NCI-H2227 treated with DMSO at 0.1 percent for 48 hours (cell line): ENCODE results near the gene SOCS4.
A peak's percentile ranks its signal among the peaks of the same experiment; 100 is the strongest.
"Not testable (repeated sequence)": the region's sequence is repeated elsewhere in the genome, so short reads cannot be mapped to it uniquely, and the experiment has no call there.

Source experiments
- DNase-seq: peaks from one replicate; lab custom pipeline; 2025; lab: John Stamatoyannopoulos, UW

Gene SOCS4

GRCh38 chr14:55026793-55027561, at the start of gene SOCS4, which contains the start of gene WDHD1:
TSS of gene SOCS4 (plus strand) at chr14:55027236. CDS start at chr14:55043042, 15,806 bp downstream.
TSS of gene WDHD1 (minus strand) at chr14:55027099. CDS start at chr14:55026787, 312 bp downstream.
- DNase-seq = peak; percentile 91

DNA sequence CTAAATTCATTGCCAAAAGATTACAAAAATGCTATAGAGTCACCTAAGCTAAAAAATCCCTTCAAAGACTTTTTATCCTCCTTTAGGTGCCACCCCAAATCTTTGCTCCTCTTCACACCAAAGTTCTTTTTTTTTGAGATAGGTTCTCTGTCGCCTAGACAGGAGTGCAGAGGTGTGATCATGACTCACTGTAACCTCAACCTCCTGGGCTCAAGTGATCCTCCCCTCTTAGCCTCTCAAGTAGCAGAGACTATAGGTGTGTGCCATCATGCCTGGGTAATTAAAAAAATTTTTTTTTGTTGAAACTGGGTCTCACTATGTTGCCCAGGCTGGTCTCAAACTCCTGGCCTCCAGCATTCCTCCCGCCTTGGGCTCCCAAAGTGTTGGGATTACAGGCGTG, 48.0 kb upstream of the SOCS4 start:
- no peak for DNase-seq

GRCh38 chr14:54981698-54982097, 45.3 kb upstream of the SOCS4 start:
- DNase-seq = no peak

DNA sequence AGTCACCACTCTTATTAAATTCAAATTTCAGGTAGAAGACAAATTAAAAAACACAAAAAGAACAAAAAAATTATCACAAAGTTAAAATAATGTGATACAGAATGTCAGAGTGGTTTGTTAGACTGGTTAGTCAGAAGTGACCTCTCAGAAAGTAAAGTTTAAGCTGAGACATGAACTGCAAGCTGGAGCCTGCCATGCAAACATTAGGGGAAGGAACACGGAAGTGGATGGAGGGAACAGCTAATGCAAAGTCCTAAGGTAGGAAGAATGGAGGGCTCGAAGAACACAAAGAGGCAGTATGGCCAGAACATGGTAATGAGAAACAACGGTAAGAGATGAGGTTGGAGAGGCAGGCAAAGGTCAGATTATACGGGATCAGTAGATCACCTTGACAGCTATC, 41.9 kb upstream of the SOCS4 start:
- DNase-seq = no peak

- no peak for DNase-seq
Observed at GRCh38 chr14:55000381-55000780, 26.7 kb upstream of the SOCS4 start.

GRCh38 chr14:55005071-55005470, 22.0 kb upstream of the SOCS4 start:
- DNase-seq = no peak

GRCh38 chr14:55015006-55015405, 12.0 kb upstream of the SOCS4 start:
- no peak for DNase-seq

DNA sequence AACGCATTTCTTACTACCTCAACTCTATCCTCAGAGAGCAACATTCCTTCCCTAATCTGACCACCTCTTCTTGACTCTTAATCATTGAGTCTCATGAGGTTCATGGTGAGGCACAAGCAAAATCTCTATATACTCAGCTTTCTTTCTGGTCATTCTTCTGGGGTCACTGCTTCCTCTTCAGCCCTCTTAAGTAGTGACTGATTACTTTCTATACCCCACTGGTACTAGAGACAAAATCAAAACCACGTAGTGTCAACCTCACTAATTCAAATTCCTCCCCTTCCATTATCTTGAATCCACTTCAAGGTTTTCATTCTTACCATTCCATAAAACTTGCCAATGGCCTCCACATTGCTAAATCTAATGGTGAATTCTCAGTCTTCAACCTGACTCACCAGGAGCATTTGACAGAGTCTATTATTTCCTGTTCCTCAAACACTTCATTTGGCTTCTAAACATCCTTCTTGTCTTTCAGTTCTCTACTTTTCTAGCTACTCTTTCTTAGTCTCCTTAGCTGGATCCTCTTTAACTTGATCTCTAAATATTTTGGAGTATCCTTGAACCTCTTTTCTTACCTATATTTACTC, 7.0 kb upstream of the SOCS4 start:
- no peak for DNase-seq

DNA sequence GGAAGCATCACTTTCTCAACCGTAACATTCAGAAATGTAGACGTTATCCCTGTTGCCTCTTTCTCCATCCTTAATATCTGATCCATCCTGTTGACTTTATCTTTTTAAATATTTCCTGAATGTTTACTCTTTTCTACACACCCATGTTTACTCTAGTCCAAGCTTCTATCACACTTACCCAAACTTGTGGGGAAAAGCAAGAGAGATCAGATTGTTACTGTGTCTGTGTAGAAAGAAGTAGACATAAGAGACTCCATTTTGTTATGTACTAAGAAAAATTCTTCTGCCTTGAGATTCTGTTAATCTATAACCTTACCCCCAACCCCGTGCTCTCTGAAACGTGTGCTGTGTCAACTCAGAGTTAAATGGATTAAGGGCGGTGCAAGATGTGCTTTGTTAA, 2.7 kb upstream of the SOCS4 start:
- DNase-seq = not testable (repeated sequence)

DNA sequence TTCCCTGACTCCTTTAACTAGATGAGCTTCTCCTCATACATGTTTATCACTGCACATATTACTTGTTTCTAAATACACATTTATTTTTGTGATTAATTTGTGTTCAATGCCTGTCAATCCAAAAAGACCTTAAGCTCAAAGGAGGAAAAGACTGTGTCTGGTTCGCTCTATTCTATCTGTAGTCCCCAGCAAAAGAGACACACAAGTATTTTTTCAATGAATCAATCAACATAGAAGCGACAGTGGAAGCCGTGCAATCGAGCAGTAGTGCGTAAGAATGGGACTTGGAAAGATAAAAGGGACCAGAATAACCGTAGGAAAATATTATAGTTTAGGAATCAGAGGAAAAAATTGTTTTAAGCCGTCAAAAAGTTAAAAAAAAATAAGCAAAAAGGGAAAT, 1.1 kb upstream of the SOCS4 start:
- no peak for DNase-seq

GRCh38 chr14:55026441-55026792, 619 bp upstream of the SOCS4 start:
- no peak for DNase-seq

DNA sequence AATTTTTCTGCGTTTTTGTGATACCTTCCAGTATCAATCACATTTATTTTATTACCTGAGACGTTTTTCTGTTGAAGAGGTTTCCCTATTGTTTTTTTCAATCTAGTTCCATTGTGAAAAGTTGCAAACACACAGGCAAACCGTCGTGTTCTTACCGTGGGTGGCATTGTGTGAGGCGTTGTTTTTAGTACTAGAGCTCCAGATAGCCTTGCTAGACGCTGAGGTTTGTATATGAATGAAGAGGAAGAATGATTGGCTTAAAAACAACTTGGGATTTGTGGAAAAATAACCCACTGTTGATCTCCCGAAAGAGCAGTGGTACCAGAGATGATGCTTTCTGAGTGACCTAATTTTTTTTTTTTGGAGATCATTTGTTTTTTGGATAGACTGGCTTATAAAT, 1.0 kb downstream of the SOCS4 start:
- no peak for DNase-seq

DNA sequence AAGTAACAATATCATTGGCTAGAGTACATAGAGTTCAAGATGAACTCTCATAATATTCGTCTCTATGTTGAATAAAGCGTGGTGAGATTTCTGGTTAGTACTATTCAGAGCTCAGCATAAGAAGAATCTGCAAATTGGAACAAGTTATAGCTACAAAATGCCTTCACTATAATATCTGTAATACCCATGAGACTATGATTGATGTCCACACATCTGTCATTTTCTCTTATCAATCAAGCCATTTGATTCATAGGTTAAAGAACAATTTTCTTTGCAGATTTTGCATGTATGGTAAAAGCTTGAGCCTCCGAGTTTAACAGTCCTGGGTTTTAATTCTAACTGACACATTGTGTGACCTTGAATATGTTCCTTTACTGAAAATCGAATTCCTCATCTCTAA, 1.4 kb downstream of the SOCS4 start:
- DNase-seq = no peak

DNA sequence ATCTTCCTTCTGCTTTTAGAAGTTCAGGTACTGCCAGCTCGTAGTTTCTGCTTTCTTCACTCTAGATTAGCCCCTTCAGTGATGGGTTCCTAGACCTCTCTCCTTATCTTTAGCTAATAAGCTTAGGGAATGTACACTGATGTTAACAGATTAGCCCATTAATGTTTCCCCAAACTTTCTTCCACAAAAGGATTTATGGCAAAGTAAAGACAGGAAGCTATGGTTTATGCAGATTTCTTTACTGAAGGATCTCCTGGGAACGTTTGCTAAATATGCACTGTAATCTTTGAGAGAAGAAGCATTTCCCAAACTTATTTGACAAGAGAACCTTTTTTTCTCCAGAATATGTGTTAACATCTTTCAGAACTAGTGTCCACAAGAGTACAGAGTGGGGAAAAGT, 4.2 kb downstream of the SOCS4 start:
- no peak for DNase-seq

DNA sequence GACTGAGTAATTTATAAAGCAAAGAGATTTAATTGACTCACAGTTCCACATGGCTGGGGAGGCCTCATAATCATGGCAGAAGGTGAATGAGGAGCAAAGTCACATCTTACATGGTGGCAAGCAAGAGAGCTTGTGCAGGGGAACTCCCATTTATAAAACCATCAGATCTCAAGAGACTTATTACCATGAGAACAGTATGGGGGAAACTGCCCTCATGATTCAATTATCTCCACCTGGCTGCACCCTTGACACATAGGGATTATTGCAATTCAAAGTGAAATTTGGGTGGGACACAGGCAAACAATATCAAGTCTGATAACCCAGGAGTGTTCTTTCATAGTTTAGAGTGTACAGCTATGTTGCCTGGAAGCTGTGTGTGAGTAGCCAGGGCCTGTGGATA, 11.0 kb downstream of the SOCS4 start:
- DNase-seq = not testable (repeated sequence)

- no peak for DNase-seq
Observed at GRCh38 chr14:55038708-55039107, 11.7 kb downstream of the SOCS4 start.

GRCh38 chr14:55043528-55043927, 16.5 kb downstream of the SOCS4 start:
- DNase-seq = no peak

DNA sequence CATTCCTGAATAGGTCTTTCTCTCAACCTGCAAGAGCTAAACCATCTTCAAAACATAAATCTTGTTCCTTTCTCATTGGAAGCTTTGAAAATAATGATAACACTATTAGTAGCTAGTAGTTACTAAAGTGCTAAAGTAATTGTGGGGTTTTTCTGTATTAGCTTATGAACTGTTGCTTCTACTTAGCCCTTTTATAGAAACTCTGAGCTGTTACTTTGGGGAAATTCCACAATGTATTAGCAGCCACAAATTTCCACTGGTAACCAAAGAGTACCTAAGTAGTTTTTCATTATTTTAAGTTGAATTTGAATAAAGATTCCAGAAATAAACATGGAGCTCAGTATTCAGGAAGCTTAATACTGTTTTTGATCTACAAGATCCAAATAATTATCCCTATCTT, 18.1 kb downstream of the SOCS4 start:
- DNase-seq = no peak

GRCh38 chr14:55047301-55048053, 20.4 kb downstream of the SOCS4 start:
- DNase-seq = no peak

- DNase-seq = peak; percentile 79
Observed at GRCh38 chr14:55048900-55049436, 21.9 kb downstream of the SOCS4 start.

- DNase-seq = no peak
Observed at GRCh38 chr14:55051165-55051422, 24.1 kb downstream of the SOCS4 start.

- DNase-seq = peak; percentile 95
Observed at GRCh38 chr14:55051423-55052268, 24.6 kb downstream of the SOCS4 start, which contains the start of gene MAPK1IP1L. TSS of gene MAPK1IP1L (plus strand) at chr14:55051647. CDS start at chr14:55061684, 10,037 bp downstream.
